Left ventricle myocardium inferior (tissue), 1 donor: ENCODE measurements around the gene C11orf86. TPM values are rescaled to one million over a fixed set of nuclear protein-coding genes. Genes with fewer than 3 reads are reported as not detected.

Experiments
- DNase-seq: peaks from one replicate; pipeline ENCODE4 v3.0.0-alpha.2; 2020
- H3K27ac ChIP-seq: fragments of 200-600 bp; replicated peaks from 2 replicates; pipeline ENCODE4 v1.8.0; 2021
- H3K27me3 ChIP-seq: fragments of 200-600 bp; 2 replicates; pipeline ENCODE4 v1.8.0; 2021; ENCODE audit warnings: low read depth
- H3K36me3 ChIP-seq: fragments of 200-600 bp; 2 replicates; pipeline ENCODE4 v1.8.0; 2021
- H3K4me1 ChIP-seq: fragments of 200-600 bp; 2 replicates; pipeline ENCODE4 v1.8.0; 2021
- H3K4me3 ChIP-seq: fragments of 200-600 bp; 2 replicates; pipeline ENCODE4 v1.8.0; 2021; ENCODE audit warnings: mild to moderate bottlenecking, moderate library complexity
- H3K9me3 ChIP-seq: fragments of 200-600 bp; replicated peaks from 2 replicates; pipeline ENCODE4 v1.8.0; 2021
- CTCF ChIP-seq: fragments of 200-600 bp; IDR thresholded peaks from 2 replicates; pipeline ENCODE4 v1.8.0; 2021; ENCODE audit warnings: antibody characterized with exemption, mild to moderate bottlenecking, borderline replicate concordance
- intact Hi-C: fragments of 100-400 bp; cut with micrococcal nuclease; formaldehyde crosslinking; loops from one replicate; pipeline ENCODE4 v1.11.0; 2022
- long read RNA-seq: library from polyadenylated mRNA; unstranded; transcript quantifications from one replicate; pipeline ENCODE4 v2.0.0, GENCODE V29; 2021
- total RNA-seq: library from RNA; stranded (reverse); fragmentation: NEBNext Ultra II Directional; extraction: Animal tissue kit (Norgen Biotek cat#: 25700); gene quantifications from one replicate; pipeline ENCODE4 v1.2.1, GENCODE V29; 2021
- donor health status: DM: no; HTN: yes; CAD: no; lungs with severe emphysema.

The C11orf86 gene
- not detected for total RNA-seq
- long read RNA-seq: 0 reads

- DNase-seq: no peak
- intact Hi-C loops: no loop called here
- H3K4me3 ChIP-seq: no peak within 1 kb of the TSS
- H3K9me3 ChIP-seq: peaks cover 13% of the 10 kb centered on the region
- H3K4me1 ChIP-seq: no peaks in the 10 kb centered on the region
- peaks cover 3% of the 10 kb centered on the region for H3K36me3 ChIP-seq
- H3K27me3 ChIP-seq: no peaks in the 10 kb centered on the region
- H3K27ac ChIP-seq: no peak within 1 kb of the TSS
- no peak for TF ChIP-seq CTCF
Measured at GRCh38 chr11:66974724-66975404, at the start of gene C11orf86. Gene C11orf86 (plus strand): TSS chr11:66975304. CDS start chr11:66975363, 59 bp downstream.

GRCh38 chr11:66929753-66930152 is 45.4 kb upstream of the C11orf86 start:
- Histone ChIP-seq H3K9me3 (no peaks in the 10 kb centered on the region), H3K4me3 (no peak overlapping the region), H3K27me3 (no peaks in the 10 kb centered on the region), H3K36me3 (no peaks in the 10 kb centered on the region), H3K4me1 (no peaks in the 10 kb centered on the region), H3K27ac (no peak overlapping the region)
- DNase-seq: no peak
- intact Hi-C loops: no loop called here
- no peak for TF ChIP-seq CTCF

GRCh38 chr11:66932543-66932942 is 42.6 kb upstream of the C11orf86 start:
- Histone ChIP-seq H3K9me3 (no peaks in the 10 kb centered on the region), H3K36me3 (no peaks in the 10 kb centered on the region), H3K27ac (no peak overlapping the region), H3K4me3 (no peak overlapping the region), H3K27me3 (no peaks in the 10 kb centered on the region), H3K4me1 (no peaks in the 10 kb centered on the region)
- DNase-seq: no peak
- intact Hi-C loops: no loop called here
- TF ChIP-seq CTCF: no peak

- Histone ChIP-seq H3K9me3 (no peaks in the 10 kb centered on the region), H3K27ac (no peak overlapping the region), H3K4me1 (no peaks in the 10 kb centered on the region), H3K27me3 (no peaks in the 10 kb centered on the region), H3K36me3 (no peaks in the 10 kb centered on the region), H3K4me3 (no peak overlapping the region)
- intact Hi-C loops: no loop called here
- DNase-seq: no peak
- TF ChIP-seq CTCF: no peak
Measured at GRCh38 chr11:66933531-66933930, 41.6 kb upstream of the C11orf86 start.

- H3K4me1 ChIP-seq: no peaks in the 10 kb centered on the region
- TF ChIP-seq CTCF: no peak
- H3K36me3 ChIP-seq: no peaks in the 10 kb centered on the region
- no peak for DNase-seq
- no peak overlapping the region for H3K4me3 ChIP-seq
- H3K27me3 ChIP-seq: no peaks in the 10 kb centered on the region
- intact Hi-C loops: no loop called here
- H3K27ac ChIP-seq: no peak overlapping the region
- H3K9me3 ChIP-seq: no peaks in the 10 kb centered on the region
Measured at GRCh38 chr11:66934950-66935779, 39.9 kb upstream of the C11orf86 start.
